Measurements from ENCODE around the gene TRIM32.

- TF ChIP-seq CTCF (conservative IDR thresholded peaks at IDR 0.05; ENCODE audit: low read depth, low read length): no peak
- no peak for TF ChIP-seq EZH2 (IDR thresholded peaks at IDR 0.05; ENCODE audit: low read length, unreplicated experiment)
Measured at GRCh38 chr9:116656501-116656971, 30.6 kb upstream of the TRIM32 start.

Data from PC-3 (cell line).